ENCODE data around the gene ZNF280C. TPM values are rescaled to one million over a fixed set of nuclear protein-coding genes. Genes with fewer than 3 reads are reported as not detected.

The ZNF280C gene
- total and polyA plus RNA-seq, 2 of the 13 experiments (the other 11 are each of a cell fraction or from before 2014, with no cell fraction given): 3.0 to 3.3 TPM

DNA sequence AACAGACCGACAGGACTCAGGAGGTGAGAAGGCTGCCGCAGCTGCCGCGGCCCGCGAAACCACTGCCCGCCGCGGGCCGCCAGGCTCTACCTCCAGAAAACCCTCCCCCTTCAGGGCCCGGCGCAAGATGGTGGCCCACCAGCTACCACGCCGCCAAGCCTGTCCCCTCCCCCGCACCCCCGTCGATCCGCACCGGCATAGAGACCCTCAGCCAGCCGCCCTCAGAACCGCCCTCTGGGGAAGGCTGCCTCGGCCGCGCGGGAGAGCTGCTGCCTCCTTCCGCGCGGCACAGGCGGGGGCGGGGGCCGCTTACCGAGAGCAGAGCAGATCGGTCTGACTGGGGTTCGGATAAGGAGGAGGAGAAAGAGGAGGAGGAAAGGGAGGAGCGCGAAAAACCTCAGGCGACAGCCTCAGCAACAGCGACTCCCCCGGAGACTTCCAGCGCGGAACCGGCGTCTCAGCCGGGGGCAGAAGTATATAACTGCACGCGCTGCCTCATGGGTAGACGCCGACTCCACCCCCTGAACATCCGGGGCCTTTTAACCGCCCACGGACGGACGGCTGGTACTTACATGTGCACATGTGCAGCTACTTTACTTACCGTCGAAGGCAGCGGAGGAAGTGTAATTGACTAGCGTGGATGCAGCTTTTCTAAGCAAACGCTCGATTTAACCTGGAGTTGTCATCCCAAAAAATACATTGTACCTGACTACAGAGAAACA, at the start of gene ZNF280C (continued):
- 0 out of 2 replicates have a peak, but pooled peaks have one; percentile 28 for TF ChIP-seq SMAD3 (CRISPR knock-in tag; IDR thresholded peaks at IDR 0.05)
- peak; percentile 69; the same call in 1 of the 2 replicates for TF ChIP-seq ZNF580 (CRISPR knock-in tag; IDR thresholded peaks at IDR 0.05; ENCODE audit: borderline replicate concordance, low read depth)
- TF ChIP-seq ZNF790 (CRISPR knock-in tag; IDR thresholded peaks at IDR 0.05; ENCODE audit: borderline replicate concordance): 0 out of 2 replicates have a peak, but pooled peaks have one; percentile 12
- TF ChIP-seq XRCC5 (optimal IDR thresholded peaks at IDR 0.05; ENCODE audit: low read length): peak; percentile 40
- TF ChIP-seq, protein P1, sequence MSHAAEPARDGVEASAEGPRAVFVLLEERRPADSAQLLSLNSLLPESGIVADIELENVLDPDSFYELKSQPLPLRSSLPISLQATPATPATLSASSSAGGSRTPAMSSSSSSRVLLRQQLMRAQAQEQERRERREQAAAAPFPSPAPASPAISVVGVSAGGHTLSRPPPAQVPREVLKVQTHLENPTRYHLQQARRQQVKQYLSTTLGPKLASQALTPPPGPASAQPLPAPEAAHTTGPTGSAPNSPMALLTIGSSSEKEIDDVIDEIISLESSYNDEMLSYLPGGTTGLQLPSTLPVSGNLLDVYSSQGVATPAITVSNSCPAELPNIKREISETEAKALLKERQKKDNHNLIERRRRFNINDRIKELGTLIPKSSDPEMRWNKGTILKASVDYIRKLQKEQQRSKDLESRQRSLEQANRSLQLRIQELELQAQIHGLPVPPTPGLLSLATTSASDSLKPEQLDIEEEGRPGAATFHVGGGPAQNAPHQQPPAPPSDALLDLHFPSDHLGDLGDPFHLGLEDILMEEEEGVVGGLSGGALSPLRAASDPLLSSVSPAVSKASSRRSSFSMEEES (CRISPR knock-in tag; IDR thresholded peaks at IDR 0.05): peak; percentile 61; the same call in 1 of the 2 replicates
- peak; percentile 11; the same call in 1 of the 2 replicates for TF ChIP-seq SUZ12 (IDR thresholded peaks at IDR 0.05; ENCODE audit: low read depth, low read length)
- peak; percentile 26; the same call in 1 of the 2 replicates for TF ChIP-seq ZNF768 (CRISPR knock-in tag; IDR thresholded peaks at IDR 0.05)
- TF ChIP-seq SAP130 (CRISPR knock-in tag; IDR thresholded peaks at IDR 0.05; ENCODE audit: low read depth): peak; percentile 49; the same call in 1 of the 2 replicates
- TF ChIP-seq ZNF543 (CRISPR knock-in tag; IDR thresholded peaks at IDR 0.05): no peak
- TF ChIP-seq, protein P2, sequence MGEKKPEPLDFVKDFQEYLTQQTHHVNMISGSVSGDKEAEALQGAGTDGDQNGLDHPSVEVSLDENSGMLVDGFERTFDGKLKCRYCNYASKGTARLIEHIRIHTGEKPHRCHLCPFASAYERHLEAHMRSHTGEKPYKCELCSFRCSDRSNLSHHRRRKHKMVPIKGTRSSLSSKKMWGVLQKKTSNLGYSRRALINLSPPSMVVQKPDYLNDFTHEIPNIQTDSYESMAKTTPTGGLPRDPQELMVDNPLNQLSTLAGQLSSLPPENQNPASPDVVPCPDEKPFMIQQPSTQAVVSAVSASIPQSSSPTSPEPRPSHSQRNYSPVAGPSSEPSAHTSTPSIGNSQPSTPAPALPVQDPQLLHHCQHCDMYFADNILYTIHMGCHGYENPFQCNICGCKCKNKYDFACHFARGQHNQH (CRISPR knock-in tag; IDR thresholded peaks at IDR 0.05): peak; percentile 78
- TF ChIP-seq, protein P3, sequence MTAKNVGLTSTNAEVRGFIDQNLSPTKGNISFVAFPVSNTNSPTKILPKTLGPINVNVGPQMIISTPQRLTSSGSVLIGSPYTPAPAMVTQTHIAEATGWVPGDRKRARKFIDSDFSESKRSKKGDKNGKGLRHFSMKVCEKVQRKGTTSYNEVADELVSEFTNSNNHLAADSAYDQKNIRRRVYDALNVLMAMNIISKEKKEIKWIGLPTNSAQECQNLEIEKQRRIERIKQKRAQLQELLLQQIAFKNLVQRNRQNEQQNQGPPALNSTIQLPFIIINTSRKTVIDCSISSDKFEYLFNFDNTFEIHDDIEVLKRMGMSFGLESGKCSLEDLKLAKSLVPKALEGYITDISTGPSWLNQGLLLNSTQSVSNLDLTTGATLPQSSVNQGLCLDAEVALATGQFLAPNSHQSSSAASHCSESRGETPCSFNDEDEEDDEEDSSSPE (CRISPR knock-in tag; IDR thresholded peaks at IDR 0.05): peak; percentile 81
- peak; percentile 50 for TF ChIP-seq IRF2 (CRISPR knock-in tag; IDR thresholded peaks at IDR 0.05)
